Epithelial cell of proximal tubule (primary cell): Measurements from ENCODE around the gene CD59. TPM values are rescaled to one million over a fixed set of nuclear protein-coding genes. Genes with fewer than 3 reads are reported as not detected.

Experiments used
- DNase-seq: peaks from one replicate; pipeline ENCODE4 v3.0.0-alpha.2; 2011; ENCODE audit warnings: low read depth
- H3K4me3 ChIP-seq: 2 replicates; pipeline ENCODE4 v1.5.1; 2011; ENCODE audit warnings: low read depth, mild to moderate bottlenecking, low read length
- CTCF ChIP-seq: conservative IDR thresholded peaks from 2 replicates; pipeline ENCODE4 v1.5.1; 2012; ENCODE audit warnings: low read depth, mild to moderate bottlenecking, low read length
- total RNA-seq: library from RNA; depleted of rRNA; stranded (reverse); fragments of >200 nt; gene quantifications from 2 replicates; pipeline ENCODE4 v1.2.3, GENCODE V29; 2015

The CD59 gene
- total RNA-seq, 1 donor from 2014 or later, result 615 TPM

- H3K4me3 ChIP-seq, result no peak overlapping the region
- TF ChIP-seq CTCF, result no peak
- peak; percentile 95 for DNase-seq
Measured at GRCh38 chr11:33690290-33691065, 45.7 kb downstream of the CD59 start.

GRCh38 chr11:33689501-33689900 is 46.7 kb downstream of the CD59 start:
- no peak overlapping the region for H3K4me3 ChIP-seq
- TF ChIP-seq CTCF, result no peak
- no peak for DNase-seq

- no peak for TF ChIP-seq CTCF
- no peak for DNase-seq
- no peak overlapping the region for H3K4me3 ChIP-seq
Measured at GRCh38 chr11:33689085-33689484, 47.1 kb downstream of the CD59 start.

- DNase-seq, result no peak
- peak; percentile 86 for TF ChIP-seq CTCF
- no peak overlapping the region for H3K4me3 ChIP-seq
Measured at GRCh38 chr11:33687733-33688479, 48.3 kb downstream of the CD59 start.

- TF ChIP-seq CTCF, result no peak
- no peak for DNase-seq
- H3K4me3 ChIP-seq, result no peak overlapping the region
Measured at GRCh38 chr11:33685082-33685481, 51.1 kb downstream of the CD59 start.

GRCh38 chr11:33684003-33684706 is 52.1 kb downstream of the CD59 start:
- TF ChIP-seq CTCF, result no peak
- H3K4me3 ChIP-seq, result no peak overlapping the region
- DNase-seq, result no peak
